ENCODE measurements around the gene PPP2R5A.
"Not testable (repeated sequence)": the region's sequence is repeated elsewhere in the genome, so short reads cannot be mapped to it uniquely, and the experiment has no call there.

Gene PPP2R5A

DNA sequence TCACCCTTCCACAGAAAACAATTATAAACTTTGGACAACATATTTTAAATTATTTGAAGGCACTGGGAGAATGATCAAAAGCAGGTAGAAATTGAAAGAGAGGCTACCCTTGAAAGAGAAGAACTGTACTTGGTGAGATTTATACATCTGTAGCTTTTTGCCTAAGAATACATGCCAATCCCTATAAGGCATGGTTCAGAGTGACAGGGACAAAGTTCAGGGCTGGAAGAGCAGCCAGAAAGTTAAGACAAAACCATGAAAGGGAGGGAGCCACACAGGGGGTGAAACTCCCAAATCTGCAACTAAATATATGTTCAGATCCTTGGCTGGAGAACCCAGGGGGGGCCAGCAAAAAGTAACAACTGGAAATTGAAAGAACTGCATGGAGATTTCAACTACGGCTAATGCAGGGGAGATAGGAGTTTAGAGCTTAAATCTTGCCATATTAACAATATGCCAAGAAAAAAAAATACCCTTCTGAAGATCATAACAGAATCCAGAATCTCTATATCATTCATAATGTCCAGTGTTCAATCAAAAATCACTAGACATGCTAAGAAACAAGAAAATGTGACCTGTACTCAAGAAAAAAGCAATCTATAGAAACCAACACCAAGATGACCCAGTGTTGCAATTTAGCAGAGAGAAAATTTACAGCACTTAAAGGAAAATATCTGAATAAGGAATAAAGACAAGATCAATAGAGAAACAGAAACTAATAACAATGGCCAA, 103.9 kb downstream of the PPP2R5A start:
- in situ Hi-C loops (cut with MboI; ENCODE audit: low pct_unique_long_range_greater_than_20kb, low sequenced_read_pairs) = no loop called here
- DNase-seq = no peak

DNA sequence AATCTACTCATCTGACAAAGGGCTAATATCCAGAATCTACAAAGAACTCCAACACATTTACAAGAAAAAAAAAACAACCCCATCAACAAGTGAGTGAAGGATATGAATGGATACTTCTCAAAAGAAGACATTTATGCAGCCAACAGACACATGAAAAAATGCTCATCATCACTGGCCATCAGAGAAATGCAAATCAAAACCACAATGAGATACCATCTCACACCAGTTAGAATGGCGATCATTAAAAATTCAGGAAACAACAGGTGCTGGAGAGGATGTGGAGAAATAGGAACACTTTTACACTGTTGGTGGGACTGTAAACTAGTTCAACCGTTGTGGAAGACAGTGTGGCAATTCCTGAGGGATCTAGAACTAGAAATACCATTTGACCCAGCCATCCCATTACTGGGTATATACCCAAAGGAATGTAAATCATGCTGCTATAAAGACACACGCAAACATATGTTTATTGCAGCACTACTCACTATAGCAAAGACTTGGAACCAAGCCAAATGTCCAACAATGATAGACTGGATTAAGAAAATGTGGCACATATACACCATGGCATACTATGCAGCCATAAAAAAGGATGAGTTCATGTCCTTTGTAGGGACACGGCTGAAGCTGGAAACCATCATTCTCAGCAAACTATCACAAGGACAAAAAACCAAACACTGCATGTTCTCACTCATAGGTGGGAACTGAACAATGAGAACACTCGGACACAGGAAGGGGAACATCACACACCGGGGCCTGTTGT, 110.6 kb downstream of the PPP2R5A start:
- in situ Hi-C loops (cut with MboI; ENCODE audit: low pct_unique_long_range_greater_than_20kb, low sequenced_read_pairs); DNase-seq: not testable (repeated sequence)

DNA sequence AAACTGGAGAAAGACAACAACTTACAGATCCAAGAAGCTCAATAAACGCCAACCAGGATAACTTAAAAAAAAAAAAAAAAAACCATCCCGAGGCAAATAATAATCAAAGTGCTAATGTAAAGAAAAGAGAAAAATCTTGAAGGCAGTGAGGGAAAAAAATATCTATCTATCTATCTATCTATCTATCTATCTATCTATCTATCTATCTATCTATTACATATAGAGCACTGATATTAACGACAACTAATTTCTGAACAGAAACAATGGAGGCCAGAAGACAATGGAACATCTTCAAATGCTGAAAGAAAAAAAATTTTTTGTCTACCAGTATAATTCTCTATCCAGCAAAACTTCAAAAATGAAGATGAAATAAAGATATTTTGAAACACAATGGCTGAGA, 111.4 kb downstream of the PPP2R5A start:
- DNase-seq = no peak
- in situ Hi-C loops (cut with MboI; ENCODE audit: low pct_unique_long_range_greater_than_20kb, low sequenced_read_pairs) = no loop called here

DNA sequence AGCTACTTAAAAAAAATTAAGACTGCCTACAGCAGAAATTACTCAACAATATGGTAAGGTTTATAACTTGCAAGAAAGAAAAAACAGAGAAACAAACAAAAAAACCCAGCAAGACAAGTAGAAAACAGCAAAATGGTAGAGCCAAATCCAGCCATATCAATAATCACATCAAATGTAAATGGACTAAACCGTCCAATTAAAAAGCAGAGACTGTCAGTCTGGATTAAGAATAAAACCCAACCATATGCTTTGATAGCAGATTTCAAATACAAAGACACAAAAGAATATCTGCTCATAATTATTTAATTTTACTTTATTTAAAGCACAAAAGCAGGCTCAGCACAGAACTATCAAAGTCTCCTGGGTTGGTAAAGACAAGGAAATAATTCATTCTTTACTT, 112.0 kb downstream of the PPP2R5A start:
- no peak for DNase-seq
- in situ Hi-C loops (cut with MboI; ENCODE audit: low pct_unique_long_range_greater_than_20kb, low sequenced_read_pairs) = no loop called here

DNA sequence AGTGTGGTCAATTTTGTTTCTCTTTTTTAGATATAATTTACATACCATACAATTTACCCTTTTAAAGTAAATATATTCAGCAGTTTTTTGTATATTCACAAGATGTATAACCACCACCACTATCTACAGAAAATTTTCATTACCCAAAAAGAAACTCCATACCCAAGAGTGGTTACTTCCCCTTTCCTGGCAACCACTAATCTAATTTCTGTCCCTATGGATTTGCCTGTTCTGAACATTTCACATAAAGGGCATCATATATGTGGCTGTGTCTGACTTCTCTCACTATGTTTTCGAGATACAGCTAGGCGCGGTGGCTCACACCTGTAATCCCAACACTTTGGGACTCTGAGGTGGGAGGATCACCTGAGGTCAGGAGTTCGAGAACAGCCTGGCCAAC, 115.8 kb downstream of the PPP2R5A start:
- in situ Hi-C loops (cut with MboI; ENCODE audit: low pct_unique_long_range_greater_than_20kb, low sequenced_read_pairs) = no loop called here
- DNase-seq = no peak

DNA sequence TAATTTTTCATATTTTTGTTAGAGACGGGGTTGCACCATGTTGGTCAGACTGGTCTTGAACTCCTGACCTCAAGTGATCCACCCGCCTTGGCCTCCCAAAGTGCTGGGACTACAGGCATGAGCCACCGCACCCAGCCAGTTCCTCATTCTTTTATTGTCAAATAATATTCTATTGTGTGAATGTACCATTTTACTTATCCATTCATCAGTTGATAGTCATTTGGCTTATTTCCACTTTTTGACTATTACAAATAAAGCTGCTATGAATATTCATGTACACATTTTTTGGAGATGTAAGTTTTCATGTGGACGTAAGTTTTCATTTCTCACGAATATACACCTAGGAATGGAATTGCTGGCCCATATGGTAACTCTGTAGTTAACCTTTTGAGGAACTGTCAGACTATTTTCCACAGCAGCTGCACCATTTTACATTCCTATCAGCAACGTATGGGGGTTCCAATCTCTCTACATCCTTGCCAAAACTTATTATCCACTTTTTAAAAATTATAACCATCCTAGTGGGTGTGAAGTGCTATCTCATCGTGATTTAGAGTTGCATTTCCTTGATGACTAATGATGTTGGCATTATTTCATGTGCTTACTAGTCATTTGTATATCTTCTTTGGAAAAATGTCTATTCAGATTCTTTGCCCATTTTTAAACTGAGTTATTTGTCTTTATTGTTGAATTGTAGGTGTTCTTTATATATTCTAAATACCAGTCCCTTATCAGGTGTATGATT, 116.8 kb downstream of the PPP2R5A start:
- in situ Hi-C loops (cut with MboI; ENCODE audit: low pct_unique_long_range_greater_than_20kb, low sequenced_read_pairs) = no loop called here
- DNase-seq = no peak

DNA sequence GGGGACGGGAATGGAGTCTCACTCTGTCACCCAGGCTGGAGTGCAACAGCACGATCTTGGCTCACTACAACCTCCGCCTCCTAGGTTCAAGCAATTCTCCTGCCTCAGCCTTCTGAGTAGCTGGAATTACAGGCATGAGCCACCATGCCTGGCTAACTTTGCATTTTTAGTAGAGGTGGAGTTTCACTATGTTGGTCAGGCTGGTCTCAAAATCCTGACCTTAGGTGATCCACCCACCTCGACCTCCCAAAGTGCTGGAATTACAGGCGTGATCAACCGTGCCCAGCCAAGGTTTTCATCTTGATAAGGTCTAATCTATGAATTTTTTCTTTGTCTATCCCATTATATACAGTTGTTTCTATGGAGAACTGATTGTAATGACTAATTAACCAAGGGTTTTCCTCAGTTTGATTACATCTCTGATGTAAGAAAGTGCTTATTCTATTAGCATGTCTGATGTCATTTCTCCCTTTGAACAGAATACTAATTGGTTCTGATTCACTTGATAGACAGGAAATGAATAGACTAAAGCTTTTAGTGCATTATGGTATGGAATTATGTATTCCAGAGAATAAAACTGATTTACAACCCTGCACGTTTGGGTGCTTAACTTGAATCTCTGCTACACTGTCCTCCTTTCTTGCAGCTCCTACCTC, 117.6 kb downstream of the PPP2R5A start:
- DNase-seq = no peak
- in situ Hi-C loops (cut with MboI; ENCODE audit: low pct_unique_long_range_greater_than_20kb, low sequenced_read_pairs) = no loop called here

DNA sequence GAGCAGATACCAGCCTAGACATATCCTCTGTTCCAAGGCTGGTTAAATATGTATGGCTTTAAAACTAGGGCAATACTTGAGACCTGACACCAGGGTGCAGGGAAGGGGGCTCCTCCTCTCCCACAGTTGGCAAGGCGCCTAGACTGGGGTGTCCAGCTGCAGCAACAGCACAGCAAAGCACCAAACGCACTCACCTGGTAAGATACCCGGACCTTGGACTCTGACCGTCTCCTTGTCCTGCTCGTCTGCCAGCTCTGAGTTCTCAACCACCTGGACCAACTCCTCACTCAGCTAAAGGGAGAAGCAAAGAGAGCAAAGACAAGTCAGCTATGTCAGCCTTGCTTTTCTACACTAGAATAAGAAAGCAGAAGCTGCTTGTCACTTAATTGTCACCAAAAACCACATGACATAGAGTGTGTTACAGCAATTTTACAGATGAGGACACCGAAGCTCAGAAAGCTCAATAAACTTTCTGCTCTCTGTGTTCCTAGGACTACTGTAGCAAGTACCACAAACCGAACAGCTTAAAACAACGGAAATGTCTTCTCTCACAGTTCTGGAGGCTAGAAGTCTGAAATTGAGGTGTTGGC, 125.1 kb downstream of the PPP2R5A start:
- in situ Hi-C loops (cut with MboI; ENCODE audit: low pct_unique_long_range_greater_than_20kb, low sequenced_read_pairs) = no loop called here
- peak; percentile 74 for DNase-seq
